Astrocyte (in vitro differentiated cells and primary cell): Measurements from ENCODE around the gene TAGLN2. TPM values are rescaled to one million over a fixed set of nuclear protein-coding genes. Genes with fewer than 3 reads are reported as not detected.

ENCODE experiments used
- DNase-seq: peaks from one replicate; pipeline ENCODE4 v3.0.0-alpha.2; 2010; ENCODE audit warnings: low read depth
- FAIRE-seq: peaks from 2 replicates; lab custom pipeline; 2011; peaks lifted over from hg19 to GRCh38; lab: Jason Lieb, UNC
- H2AFZ ChIP-seq: 2 replicates; pipeline ENCODE4 v1.6.0; 2012; ENCODE audit warnings: low read depth, low read length, inconsistent platforms
- H3K27ac ChIP-seq: 2 replicates; pipeline ENCODE4 v1.5.1; 2011; ENCODE audit warnings: low read depth, low read length, inconsistent platforms
- H3K27me3 ChIP-seq: 2 replicates; pipeline ENCODE4 v1.6.0; 2011; ENCODE audit warnings: low read length, inconsistent platforms; ENCODE audit not compliant: insufficient read depth
- H3K36me3 ChIP-seq: 2 replicates; pipeline ENCODE4 v1.5.1; 2011; ENCODE audit warnings: low read length, inconsistent platforms; ENCODE audit not compliant: insufficient read depth
- H3K4me1 ChIP-seq: 2 replicates; pipeline ENCODE4 v1.5.1; 2011; ENCODE audit warnings: low read length, inconsistent platforms; ENCODE audit not compliant: insufficient read depth
- H3K4me2 ChIP-seq: 2 replicates; pipeline ENCODE4 v1.6.0; 2012; ENCODE audit warnings: low read length, inconsistent platforms
- H3K4me3 ChIP-seq: 2 replicates; pipeline ENCODE4 v1.5.1; 2011; ENCODE audit warnings: low read depth, mild to moderate bottlenecking, low read length, inconsistent platforms; ENCODE audit not compliant: insufficient read depth
- H3K79me2 ChIP-seq: 2 replicates; pipeline ENCODE4 v1.6.0; 2012; ENCODE audit warnings: mild to moderate bottlenecking, low read length, inconsistent platforms; ENCODE audit not compliant: insufficient read depth
- H3K9ac ChIP-seq: 2 replicates; pipeline ENCODE4 v1.6.0; 2012; ENCODE audit warnings: mild to moderate bottlenecking, low read length, inconsistent platforms
- H3K9me3 ChIP-seq: 2 replicates; pipeline ENCODE4 v1.5.1; 2012; ENCODE audit warnings: low read depth, mild to moderate bottlenecking, low read length, inconsistent platforms; ENCODE audit not compliant: insufficient read depth
- H4K20me1 ChIP-seq: 2 replicates; pipeline ENCODE4 v1.6.0; 2012; ENCODE audit warnings: low read length, inconsistent platforms; ENCODE audit not compliant: insufficient read depth
- H3K27ac Mint-ChIP-seq: one replicate; pipeline ENCODE4 v1.8.0; 2021; ENCODE audit warnings: mild to moderate bottlenecking, mixed read lengths; ENCODE audit not compliant: unreplicated experiment
- H3K27me3 Mint-ChIP-seq: one replicate; pipeline ENCODE4 v1.8.0; 2021; ENCODE audit warnings: low read depth, mixed read lengths; ENCODE audit not compliant: unreplicated experiment
- H3K36me3 Mint-ChIP-seq: one replicate; pipeline ENCODE4 v1.8.0; 2021; ENCODE audit warnings: low read depth, mixed read lengths; ENCODE audit not compliant: unreplicated experiment
- H3K4me1 Mint-ChIP-seq: one replicate; pipeline ENCODE4 v1.8.0; 2021; ENCODE audit warnings: low read depth, mixed read lengths; ENCODE audit not compliant: unreplicated experiment
- H3K4me3 Mint-ChIP-seq: one replicate; pipeline ENCODE4 v1.8.0; 2021; ENCODE audit warnings: mild to moderate bottlenecking, moderate library complexity, mixed read lengths; ENCODE audit not compliant: unreplicated experiment
- H3K9me3 Mint-ChIP-seq: one replicate; pipeline ENCODE4 v1.8.0; 2021; ENCODE audit warnings: mild to moderate bottlenecking, mixed read lengths; ENCODE audit not compliant: unreplicated experiment
- EZH2 ChIP-seq: IDR thresholded peaks from 2 replicates; pipeline ENCODE4 v1.6.1; 2012; ENCODE audit warnings: mild to moderate bottlenecking, low read length, inconsistent platforms; ENCODE audit not compliant: insufficient read depth
- total RNA-seq: library from RNA; stranded (reverse); gene quantifications from 2 replicates; pipeline ENCODE4 v1.2.1, GENCODE V29; 2021
- TF ChIP-seq, protein P1 (sequence below): IDR thresholded peaks from 2 replicates; pipeline ENCODE4 v1.5.1; 2011; ENCODE audit warnings: low read depth, mild to moderate bottlenecking, inconsistent platforms, low read length, moderate library complexity; ENCODE audit not compliant: insufficient read depth

The TAGLN2 gene
- total RNA-seq, 1 donor from 2014 or later = 688 TPM

GRCh38 chr1:159968901-159969300 lies 43.6 kb upstream of the TAGLN2 start:
- Histone ChIP-seq H3K9me3 (no peaks in the 10 kb centered on the region), H3K4me2 (no peak overlapping the region), H3K36me3 (no peaks in the 10 kb centered on the region), H2AFZ (no peak overlapping the region), H3K4me1 (no peaks in the 10 kb centered on the region), H3K27ac (no peak overlapping the region), H3K4me3 (no peak overlapping the region), H4K20me1 (no peaks in the 10 kb centered on the region), H3K79me2 (no peaks in the 10 kb centered on the region), H3K9ac (no peak overlapping the region), H3K27me3 (peaks cover 6% of the 10 kb centered on the region)
- no peak for DNase-seq
- Mint-ChIP-seq H3K27me3 (peaks cover 9% of the 10 kb centered on the region), H3K36me3 (no peaks in the 10 kb centered on the region), H3K27ac (peak overlapping the region; percentile 35), H3K4me3 (no peak overlapping the region), H3K9me3 (peaks cover 6% of the 10 kb centered on the region), H3K4me1 (peaks cover 1% of the 10 kb centered on the region)
- no peak for FAIRE-seq
- TF ChIP-seq EZH2 = no peak
- TF ChIP-seq, protein P1, sequence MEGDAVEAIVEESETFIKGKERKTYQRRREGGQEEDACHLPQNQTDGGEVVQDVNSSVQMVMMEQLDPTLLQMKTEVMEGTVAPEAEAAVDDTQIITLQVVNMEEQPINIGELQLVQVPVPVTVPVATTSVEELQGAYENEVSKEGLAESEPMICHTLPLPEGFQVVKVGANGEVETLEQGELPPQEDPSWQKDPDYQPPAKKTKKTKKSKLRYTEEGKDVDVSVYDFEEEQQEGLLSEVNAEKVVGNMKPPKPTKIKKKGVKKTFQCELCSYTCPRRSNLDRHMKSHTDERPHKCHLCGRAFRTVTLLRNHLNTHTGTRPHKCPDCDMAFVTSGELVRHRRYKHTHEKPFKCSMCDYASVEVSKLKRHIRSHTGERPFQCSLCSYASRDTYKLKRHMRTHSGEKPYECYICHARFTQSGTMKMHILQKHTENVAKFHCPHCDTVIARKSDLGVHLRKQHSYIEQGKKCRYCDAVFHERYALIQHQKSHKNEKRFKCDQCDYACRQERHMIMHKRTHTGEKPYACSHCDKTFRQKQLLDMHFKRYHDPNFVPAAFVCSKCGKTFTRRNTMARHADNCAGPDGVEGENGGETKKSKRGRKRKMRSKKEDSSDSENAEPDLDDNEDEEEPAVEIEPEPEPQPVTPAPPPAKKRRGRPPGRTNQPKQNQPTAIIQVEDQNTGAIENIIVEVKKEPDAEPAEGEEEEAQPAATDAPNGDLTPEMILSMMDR = no peak

DNA sequence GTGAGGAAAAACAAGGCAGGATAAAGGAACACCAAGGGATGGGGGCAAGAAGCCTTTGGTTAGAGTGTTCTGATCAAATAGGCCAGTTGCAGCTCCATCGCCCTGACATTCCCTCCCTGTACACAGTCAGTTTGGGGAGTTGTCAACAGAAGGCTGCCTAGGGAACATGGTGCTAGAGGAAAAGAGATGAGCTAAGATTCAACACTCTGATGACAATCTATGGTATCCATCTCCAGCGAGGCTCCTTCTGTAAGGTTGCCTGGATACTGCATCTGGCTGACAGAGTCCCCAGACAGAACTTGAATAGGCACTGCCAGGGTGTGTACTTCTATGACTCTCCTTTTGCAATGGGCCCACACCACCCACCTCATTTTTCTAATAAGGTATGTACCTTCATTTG lies 40.0 kb upstream of the TAGLN2 start:
- TF ChIP-seq, protein P1 = no peak
- TF ChIP-seq EZH2 = no peak
- Mint-ChIP-seq H3K4me3 (no peak overlapping the region), H3K9me3 (peaks cover 4% of the 10 kb centered on the region), H3K4me1 (no peaks in the 10 kb centered on the region), H3K27ac (no peak overlapping the region), H3K36me3 (no peaks in the 10 kb centered on the region), H3K27me3 (peaks cover 10% of the 10 kb centered on the region)
- no peak for FAIRE-seq
- H3K4me3 ChIP-seq = no peak overlapping the region
- no peak for DNase-seq
- H4K20me1 ChIP-seq = no peaks in the 10 kb centered on the region
- no peaks in the 10 kb centered on the region for H3K4me1 ChIP-seq
- H3K79me2 ChIP-seq = no peaks in the 10 kb centered on the region
- peaks cover 8% of the 10 kb centered on the region for H3K27me3 ChIP-seq
- no peaks in the 10 kb centered on the region for H3K36me3 ChIP-seq
- H2AFZ ChIP-seq = no peak overlapping the region
- H3K27ac ChIP-seq = no peak overlapping the region
- H3K9ac ChIP-seq = no peak overlapping the region
- H3K9me3 ChIP-seq = no peaks in the 10 kb centered on the region
- no peak overlapping the region for H3K4me2 ChIP-seq

DNA sequence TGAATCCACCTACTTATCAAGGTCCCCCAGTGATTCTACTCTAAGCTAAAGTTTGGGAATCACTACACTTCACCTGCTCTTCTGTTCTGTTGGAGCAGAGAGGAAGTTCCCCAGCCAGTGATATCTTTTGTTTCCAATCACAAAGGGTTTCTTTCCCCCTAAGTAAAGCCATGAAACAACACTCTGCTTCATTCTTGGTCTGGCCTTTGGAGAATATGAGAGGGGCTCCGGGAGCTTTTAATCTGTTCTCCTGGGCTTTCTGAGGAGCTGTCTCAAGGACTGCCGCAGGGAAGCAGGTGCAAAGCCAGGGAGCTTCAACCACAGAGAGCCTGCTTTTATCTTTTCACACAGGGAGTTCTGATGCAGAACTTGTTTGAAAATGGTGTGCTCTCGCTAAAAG lies 38.8 kb upstream of the TAGLN2 start:
- Histone ChIP-seq H3K27ac (no peak overlapping the region), H3K79me2 (no peaks in the 10 kb centered on the region), H4K20me1 (no peaks in the 10 kb centered on the region), H3K36me3 (no peaks in the 10 kb centered on the region), H3K9ac (no peak overlapping the region), H2AFZ (no peak overlapping the region), H3K4me2 (no peak overlapping the region), H3K4me3 (no peak overlapping the region), H3K27me3 (peaks cover 6% of the 10 kb centered on the region), H3K4me1 (no peaks in the 10 kb centered on the region), H3K9me3 (no peaks in the 10 kb centered on the region)
- H3K4me3 Mint-ChIP-seq = no peak overlapping the region
- peaks cover 4% of the 10 kb centered on the region for H3K9me3 Mint-ChIP-seq
- H3K27ac Mint-ChIP-seq = no peak overlapping the region
- FAIRE-seq = no peak
- H3K36me3 Mint-ChIP-seq = no peaks in the 10 kb centered on the region
- TF ChIP-seq, protein P1 = no peak
- TF ChIP-seq EZH2 = no peak
- no peak for DNase-seq
- H3K4me1 Mint-ChIP-seq = peaks cover 6% of the 10 kb centered on the region
- peaks cover 10% of the 10 kb centered on the region for H3K27me3 Mint-ChIP-seq
